NCI-H226 (cell line): Measurements from ENCODE around the gene MRPS15.
"Not testable (repeated sequence)": the region's sequence is repeated elsewhere in the genome, so short reads cannot be mapped to it uniquely, and the experiment has no call there.

Experiments
- DNase-seq: peaks from one replicate; pipeline ENCODE4 v3.0.0-alpha.2; 2015

Gene MRPS15

DNA sequence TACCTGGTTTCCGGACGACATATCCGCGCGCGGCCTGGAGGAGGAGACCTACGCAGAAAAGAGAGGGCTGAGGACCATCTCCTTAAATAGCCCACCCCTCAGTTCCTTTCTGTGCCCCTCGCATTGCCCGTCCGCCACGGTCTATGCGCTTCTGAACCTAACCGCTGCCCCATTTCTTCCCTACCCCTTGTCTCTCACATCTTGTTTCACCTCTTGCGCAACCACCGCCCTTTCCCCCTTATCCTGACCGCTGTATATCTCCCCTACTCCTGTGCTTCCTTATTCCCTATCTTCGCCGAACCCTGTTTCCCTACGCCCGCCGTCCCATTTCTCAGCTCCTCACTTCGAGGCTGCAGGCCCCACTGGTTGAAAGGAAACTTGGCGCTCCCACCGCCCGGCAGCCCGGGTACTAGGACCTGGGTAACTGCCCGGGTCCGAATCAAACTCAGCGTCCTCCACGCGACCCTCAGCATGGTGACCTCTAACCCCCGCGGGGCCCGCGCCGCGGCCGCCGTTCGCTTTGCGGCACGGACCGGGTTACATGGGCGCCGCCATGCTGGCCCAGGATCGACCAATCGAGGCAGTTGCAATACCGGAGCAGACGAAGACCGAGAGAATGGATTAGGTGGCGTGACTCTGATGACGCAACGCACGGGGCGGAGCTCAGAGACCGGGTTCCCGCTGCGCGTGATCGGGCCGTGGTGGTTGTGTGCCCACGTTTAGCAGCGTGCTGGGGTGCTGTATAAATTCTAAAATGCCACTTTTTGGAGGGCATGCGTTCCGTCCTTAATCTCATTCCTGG lies at the start of gene MRPS15:
Gene MRPS15, minus strand, starts transcription at position 582 of the 802 bp plus-strand sequence. Its CDS starts 109 bp downstream, at position 473.
- DNase-seq = peak; percentile 95

DNA sequence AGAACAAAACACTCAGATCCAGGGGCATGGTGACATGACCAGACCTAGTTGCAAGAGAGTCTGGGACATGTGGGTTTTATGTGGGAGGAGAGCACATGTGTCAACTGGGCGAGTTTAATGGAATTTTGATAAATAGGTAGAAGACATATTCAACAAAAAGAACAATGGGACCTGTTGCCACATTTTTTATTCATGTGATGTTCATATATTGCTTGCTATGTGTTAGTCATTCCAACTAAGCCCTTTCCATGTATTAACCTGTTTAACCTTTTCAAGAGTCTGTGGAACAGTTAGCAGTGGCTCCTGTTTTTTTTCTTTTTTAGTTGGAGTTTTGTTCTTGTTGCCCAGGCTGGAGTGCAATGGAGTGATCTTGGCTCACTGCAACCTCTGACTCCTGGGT lies 48.7 kb upstream of the MRPS15 start:
- DNase-seq = no peak

DNA sequence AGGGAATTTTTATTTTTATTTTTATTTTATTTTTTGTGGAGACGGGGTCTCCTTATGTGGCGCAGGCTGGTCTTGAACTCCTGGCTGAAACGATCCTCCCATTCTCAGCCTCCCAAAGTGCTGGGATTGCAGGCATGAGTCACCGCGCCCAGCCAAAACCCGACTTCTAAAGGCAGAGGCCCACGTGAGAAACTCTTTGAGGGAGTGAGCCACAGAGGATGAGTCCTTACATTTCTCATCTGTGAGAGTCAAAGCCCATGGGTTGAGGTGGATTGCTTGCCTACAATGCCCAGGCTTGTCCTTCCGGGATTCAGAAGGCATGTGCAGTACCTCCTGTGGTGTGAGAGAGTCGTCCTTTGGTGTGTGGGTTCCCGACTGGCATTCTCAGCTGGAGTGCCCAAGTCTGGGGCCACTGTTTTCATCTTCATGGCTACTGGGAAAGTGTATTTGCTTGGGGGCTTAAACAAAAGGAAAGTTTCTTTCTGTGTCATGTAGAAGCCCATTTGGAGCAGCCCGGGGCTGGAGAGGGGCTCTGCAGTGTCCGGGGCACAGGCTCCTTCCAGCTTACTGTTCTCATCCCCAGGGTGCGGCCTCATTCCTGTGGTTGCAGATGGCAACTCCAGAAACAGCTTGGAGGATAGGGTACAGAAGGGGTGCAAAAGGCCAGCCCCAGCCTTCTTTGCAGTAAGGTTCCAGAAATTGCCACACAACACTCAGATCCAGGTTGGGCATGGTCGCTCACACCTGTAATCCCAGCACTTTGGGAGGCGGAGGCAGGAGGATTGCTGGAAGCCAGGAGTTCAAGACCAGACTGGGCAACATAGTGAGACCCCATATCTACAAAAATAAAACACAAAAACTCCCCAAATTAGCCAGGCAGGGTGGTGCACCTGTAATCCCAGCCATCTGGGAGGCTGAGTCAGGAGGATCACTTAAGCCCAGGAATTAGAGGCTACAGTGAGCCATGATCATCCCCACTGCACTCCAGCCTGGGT lies 47.9 kb upstream of the MRPS15 start:
- peak; percentile 44 for DNase-seq

DNA sequence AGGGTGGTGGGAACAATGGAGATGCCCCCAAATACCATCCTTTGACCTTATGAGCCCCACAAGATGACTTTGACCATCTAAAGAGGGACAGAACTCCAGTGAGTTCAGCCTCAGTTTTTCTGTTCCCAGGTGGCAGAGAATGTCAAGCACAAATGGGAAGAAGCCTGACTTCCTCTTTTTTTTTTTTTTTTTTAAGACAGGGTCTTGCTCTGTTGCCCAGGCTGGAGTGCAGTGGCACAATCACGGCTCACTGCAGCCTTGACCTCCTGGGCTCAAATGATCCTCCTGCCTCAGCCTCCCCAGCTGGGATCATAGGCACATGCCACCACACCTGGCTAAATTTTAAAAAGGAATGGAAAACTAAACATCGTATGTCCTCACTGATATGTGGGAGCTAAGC lies 47.0 kb upstream of the MRPS15 start:
- not testable (repeated sequence) for DNase-seq

DNA sequence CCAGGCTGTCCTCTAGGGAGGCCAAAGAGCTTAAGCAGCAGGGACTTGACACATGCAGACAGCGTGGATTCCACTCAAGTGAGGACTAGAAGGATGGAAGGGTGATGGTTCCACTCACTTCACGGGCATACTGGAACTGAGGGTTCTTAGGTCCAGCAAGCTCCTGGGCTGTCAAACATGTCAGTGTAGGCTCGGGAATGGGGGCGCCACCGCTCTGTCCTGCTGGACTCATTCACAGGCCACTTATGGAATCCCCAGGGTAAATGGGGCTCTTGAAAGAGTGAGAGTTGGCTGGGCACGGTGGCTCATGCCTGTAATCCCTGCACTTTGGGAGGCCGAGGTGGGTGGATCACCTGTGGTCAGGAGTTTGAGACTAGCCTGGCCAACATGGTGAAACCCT lies 46.2 kb upstream of the MRPS15 start:
- DNase-seq = no peak

DNA sequence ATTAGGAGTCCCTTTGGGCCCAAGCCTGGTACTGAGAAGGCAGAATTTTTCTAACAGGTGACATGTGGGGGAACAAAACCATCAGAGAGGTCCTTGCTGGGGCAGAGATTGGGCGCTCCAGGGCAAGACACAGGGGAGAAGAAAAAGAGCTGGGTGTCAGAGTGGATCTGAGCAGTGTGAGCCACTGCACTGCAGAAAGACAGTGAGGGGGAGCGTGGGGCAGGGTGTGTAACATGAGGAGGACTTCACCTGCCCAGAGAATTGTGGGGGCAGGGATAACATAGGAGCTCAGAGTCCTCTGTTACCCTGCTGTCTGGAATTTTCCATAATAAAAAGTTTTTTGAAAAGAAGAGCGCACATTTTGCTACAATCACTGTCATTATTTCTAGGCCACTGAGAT lies 44.1 kb upstream of the MRPS15 start:
- DNase-seq = no peak

DNA sequence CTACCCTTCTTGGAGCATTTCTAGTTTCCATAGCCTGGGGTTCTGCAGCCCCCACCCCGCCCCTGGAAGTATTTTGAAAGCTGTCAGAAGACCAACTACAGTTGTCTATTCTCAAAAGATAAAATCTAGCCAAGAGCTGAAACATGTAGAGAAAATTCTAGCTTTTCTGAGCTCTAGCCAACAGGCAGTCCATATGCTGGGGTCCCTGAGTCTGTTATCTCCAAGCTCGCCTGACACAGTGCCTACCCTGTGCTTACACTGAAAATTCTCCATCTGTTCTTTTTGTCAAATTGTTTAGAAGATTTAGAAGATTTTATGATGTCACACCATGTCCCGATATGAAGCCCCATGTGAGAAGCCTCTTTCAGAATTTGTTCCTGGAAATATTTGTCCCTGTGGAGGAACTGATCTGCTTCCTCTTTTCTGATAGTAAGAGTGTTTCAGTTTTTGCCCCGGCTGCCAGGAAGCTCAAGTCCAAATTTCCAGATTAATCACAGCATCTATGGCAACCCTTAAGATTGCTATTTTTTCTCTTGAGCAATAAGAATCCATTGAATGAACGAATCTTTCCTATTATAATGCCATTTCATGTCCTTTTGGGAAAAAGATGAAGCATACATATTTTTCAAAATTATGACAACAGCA lies 42.2 kb upstream of the MRPS15 start:
- DNase-seq = no peak

DNA sequence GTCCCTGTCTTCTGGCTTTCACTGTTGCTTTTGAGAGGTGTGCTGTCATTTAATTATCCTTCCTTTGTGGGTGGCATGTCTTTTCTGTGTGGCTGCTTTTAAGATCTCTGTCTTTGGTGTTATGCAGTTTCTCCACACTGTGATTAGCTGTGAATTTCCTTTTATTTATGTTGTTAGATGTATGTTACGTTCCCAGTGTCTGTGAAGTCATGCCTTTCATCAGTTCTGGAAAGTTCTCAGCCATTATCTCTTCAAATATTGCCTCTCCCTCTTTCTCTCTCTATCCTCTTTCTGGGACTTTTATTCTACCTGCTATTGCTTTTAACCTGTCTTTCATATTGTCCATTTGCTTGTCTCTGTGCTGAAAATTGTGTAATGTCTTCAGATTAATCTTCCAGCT lies 39.5 kb upstream of the MRPS15 start:
- DNase-seq = no peak

DNA sequence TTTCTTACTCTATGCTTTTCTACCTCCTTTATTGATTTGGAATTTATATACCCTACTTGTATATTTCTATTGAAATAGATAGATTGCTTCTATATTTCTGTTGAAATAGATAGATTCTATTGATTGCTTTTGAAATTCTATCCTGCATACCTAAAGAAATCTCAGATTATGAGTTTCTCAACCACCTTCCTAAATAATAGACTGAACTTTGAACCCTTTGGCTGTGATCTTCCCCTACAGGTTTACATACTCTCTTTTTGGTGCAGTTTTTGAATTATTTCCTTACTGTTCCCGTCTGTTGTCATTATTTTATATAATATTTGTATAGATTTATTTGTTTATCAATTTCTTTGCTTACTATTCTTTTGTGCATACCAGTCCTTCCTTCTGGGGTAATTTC lies 39.0 kb upstream of the MRPS15 start:
- DNase-seq = no peak

DNA sequence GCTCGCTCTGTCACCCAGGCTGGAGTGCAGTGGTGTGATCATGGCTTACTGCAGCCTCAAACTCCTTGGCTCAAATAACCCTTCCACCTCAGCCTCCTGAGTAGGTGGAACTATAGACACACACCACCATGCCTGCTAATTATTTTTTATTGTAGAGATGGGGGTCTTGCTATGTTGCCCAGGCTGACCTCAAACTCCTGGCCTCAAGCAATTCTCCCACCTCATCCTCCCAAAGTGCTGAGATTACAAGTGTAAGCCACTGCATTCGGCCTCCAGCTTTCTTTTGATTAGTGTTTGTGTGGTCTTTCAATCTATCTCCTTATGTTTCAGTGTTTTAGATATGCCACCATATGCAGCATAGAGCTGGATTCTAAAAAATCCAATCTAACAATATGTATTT lies 38.4 kb upstream of the MRPS15 start:
- no peak for DNase-seq

DNA sequence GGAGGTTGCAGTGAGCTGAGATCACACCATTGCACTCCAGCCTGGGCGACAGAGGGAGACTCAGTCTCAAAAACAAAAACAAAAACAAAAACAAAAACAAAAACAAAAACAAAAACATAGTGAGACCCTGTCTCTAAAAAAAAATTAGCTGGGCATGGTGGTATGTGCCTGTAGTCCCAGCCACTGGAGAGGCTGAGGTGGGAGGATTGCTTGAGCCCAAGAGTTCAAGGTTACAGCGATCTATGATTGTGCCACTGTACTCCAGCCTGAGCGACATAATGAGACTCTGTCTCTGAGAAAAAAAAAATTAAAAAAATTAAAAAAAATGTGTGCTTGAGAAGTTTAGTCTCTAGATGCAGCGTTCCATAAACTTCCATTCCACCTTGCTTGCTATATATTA lies 37.7 kb upstream of the MRPS15 start:
- DNase-seq = not testable (repeated sequence)

DNA sequence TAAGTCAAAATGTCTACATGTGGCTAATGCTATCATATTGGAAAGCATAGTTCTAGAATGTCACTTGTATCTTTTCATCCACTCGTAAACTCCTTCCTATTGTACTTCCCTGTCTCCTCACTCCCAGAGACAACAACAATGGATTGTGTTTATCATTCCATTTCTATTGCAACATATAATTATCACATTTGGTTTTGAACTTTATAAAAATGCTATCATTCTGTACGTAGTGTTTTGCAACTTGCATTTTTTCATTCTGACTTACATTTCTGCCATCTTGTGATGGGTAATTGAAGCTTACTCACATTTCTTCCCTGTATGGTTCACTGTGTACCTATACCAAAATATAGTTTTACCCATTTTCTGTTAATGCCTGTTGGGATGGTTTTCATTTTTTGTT lies 33.0 kb upstream of the MRPS15 start:
- peak; percentile 31 for DNase-seq

DNA sequence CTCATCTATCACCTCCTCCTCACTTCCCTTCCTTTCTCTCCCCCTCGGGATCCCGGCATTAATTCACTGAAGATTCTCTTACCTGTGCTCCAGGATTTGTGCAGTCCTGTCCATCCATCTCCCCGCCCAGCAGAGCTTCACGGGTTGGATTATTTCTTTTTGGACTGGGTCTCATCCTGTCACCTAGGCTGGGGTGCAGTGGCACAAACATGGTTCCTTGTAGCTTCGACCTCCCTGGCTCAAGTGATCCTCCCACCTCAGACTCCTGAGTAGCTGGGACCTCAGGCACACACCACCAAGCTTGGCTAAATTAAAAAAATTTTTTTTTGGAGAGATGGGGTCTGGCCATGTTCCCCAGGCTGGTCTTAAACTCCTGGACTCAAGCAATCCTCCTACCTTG lies 30.8 kb upstream of the MRPS15 start:
- no peak for DNase-seq

DNA sequence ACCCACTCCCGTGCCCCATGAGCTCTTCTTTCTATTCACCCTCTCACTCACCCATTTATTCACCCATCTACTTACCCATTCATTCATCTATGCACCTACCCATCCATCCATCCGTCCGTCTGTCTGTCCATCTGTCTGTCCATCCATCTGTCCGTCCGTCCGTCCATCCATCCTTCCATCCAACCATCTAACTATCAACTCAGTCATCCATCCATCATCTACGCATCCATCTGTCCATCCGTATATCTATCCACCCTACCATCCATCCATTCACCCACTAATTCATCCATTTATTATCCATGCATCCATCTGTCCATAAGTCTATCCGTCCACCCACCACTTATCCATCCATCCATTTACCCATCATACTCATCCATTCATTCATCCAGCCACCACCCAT lies 29.3 kb upstream of the MRPS15 start:
- DNase-seq = no peak

DNA sequence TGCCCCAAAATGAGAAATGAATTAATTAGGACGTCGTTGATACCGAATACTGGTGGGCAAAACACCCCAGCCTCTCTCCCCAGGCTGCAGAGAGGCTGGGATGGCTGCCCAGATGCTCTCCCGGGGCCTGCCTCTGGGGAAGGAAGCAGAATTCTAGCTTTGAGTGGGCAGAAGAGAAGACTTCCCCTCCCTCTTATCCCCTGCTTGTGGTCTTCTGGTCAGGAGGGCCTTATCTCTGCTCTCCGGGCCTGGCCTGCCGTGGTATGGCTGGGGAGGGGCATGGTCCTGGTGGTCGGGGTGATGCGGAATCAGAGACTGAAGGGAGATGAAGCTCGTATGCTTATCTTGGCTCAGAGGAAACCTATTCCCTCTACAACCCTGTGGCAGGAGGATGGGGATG lies 28.3 kb upstream of the MRPS15 start:
- DNase-seq = no peak

DNA sequence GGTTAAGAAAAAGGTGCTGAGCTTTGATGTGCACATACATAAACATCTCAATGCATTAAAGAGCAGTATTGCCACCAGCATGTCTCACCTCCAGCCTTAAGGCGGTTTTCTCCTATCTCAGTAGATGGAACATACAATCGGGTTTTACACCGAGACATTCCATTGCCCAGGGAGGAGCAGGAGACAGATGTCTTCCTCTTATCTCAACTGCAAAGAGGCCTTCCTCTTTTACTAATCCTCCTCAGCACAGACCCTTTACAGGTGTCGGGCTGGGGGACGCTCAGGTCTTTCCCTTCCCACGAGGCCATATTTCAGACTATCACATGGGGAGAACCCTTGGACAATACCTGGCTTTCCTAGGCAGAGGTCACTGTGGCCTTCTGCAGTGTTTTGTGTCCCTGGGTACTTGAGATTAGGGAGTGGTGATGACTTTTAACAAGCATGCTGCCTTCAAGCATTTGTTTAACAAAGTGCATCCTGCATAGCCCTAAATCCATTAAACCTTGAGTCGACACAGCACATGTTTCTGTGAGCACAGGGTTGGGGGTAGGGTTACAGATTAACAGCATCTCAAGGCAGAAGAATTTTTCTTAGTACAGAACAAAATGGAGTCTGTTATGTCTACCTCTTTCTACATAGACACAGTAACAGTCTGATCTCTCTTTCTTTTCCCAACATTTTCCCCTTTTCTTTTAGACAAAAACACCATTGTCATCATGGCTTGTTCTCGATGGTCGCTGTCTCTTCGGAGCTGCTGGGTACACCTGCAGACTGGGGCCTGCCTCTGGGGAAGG lies 25.3 kb upstream of the MRPS15 start:
- DNase-seq = not testable (repeated sequence)

DNA sequence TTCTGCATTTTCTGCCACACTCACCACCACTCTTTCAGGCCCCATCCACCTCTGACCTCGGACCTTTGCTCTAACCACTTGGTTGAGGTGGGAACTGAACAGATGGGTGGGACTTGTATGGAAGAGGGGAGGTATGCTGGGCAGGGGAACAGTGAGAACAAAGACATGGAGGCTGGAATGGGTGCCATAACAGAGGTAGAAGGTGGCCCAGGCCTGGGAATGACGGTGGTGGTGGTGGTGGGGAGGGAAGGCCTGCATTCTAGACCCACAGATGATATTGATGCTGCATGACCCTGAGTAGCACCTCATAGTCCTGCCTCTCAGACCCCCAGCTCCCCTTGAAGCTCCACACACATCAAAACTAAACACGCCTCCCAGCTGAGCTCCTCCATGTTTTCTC lies 23.7 kb upstream of the MRPS15 start:
- no peak for DNase-seq

DNA sequence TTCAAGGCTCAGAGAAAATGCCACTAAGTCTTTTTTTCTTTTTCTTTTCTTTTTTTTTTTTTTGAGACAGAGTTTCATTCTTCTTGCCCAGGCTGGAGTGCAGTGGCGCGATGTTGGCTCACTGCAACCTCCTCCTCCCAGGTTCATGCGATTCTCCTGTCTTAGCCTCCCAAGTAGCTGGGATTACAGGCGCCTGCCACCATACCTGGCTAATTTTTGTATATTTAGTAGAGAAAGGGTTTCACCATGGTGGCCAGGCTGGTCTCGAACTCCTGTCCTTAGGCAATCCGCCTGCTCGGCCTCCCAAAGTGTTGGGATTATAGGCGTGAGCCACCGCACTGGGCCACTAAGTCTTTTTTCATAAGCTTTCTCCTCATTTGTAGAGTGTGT lies 23.1 kb upstream of the MRPS15 start:
- DNase-seq = not testable (repeated sequence)

DNA sequence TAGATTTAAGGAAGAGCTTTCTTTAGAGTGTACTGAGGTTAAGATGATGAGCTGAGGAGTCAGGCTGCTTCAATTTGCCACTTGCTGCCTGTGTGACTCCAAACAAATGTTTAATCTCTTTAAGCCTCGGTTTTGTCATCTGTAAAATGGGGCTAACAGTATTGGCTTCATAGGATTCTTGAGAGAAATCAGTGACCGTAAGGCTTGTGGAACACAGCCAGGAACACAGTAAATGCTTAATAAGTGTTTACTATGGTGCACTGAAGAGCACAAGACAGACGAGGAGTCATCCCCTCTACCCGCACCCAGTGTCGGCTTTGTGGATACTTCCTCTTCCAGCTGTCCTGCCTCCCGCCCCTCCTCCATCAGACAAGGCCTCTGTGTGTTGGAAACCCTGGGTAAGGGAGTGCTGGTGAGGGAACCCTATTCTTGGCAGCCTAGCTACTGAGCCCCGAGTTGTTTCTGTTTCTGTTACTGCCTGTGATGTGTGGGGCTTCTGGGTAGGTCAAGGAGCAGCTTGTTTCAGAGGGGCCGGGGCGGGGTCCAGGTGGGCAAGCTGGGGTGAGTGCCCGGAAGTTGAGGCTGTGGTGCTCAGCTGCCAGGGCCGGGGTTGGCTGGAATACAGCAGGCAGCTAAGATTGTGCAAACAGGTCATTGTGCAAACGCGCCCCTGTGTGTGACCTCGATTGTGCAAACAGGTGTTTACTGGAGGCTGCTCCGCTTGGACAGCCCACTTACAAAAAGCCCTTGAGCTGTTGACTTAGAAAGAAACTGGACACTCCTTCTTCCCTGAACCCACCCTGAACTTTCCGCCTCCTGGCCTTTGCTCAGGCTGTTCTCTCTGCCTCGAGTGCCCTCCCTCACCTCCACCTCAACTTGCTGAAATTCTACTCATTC lies 22.5 kb upstream of the MRPS15 start:
- DNase-seq = peak; percentile 56

DNA sequence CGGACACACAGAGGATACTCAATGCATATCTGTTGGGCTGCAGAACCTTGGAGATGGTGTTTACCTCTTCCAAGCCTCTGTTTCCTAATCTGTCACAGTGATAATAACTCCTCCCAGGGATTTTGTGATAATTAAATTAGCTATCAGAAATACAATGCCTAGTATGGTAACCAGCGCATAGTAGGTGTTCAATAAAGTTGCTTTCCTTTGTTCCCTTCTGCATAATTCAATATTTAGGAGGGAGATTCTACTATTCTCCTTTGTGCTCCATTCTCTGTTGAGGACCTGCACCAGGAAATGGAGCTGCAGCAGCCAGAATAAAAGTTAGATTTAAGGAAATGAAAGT lies 21.9 kb upstream of the MRPS15 start:
- no peak for DNase-seq

DNA sequence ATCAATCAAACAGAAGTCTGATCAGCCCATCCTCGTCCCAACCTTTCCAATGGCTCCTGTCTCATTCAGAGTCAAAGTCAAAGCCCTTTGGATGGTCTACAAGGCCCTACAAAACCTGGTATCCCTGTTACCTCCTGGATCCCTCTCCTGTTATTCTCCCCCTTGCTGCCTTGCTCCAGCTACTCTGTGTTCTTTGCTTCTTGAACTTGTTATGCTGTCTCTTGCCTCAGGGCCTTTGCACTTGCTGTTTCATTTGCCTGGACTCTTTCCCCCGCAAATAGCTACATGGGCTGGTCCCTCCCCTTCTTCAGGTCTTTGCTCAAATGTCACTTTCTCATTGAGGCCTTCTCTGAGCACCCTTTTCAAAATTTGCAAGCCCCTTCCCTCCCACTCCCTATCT lies 19.9 kb upstream of the MRPS15 start:
- no peak for DNase-seq
